Measurements from ENCODE around the gene GALK2. TPM values are rescaled to one million over a fixed set of nuclear protein-coding genes. Genes with fewer than 3 reads are reported as not detected.

GALK2 gene
- total and polyA plus RNA-seq, 2 of the 4 experiments (the other 2 are of a cell fraction) = 27.0 to 63.6 TPM

DNA sequence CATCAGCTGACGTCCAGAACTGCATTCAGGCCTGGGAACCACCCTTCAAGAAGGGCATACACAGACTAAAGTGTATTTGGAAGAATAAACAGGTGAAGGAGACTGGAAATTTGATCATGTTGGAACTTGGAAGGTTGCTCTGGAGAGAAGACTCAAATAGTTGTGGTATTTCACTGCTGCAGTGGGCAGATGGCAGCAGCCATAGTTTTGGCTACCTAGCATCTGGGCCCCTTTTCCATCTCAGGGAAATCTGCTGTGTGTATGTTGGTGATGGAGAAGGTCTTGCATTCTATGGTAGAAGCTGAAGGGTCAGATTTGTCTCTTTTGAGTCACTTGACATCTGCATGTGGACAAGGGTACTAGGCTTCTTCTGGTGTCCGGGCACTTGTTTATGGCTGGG, 138.6 kb downstream of the GALK2 start:
- peaks cover 5 to 28% of the 10 kb centered on the region in 2 experiments; a peak in 3 of 4 replicates for H3K79me1 ChIP-seq (ENCODE audit: low read depth in 1 of 2, low read length in 2 of 2)
- in situ Hi-C loops (cut with MboI; ENCODE audit: low sequenced_read_pairs) = no loop called here
- ChIA-PET POLR2A (ENCODE audit: unreplicated experiment) (no interaction called here), CTCF (interaction anchor here (0.6 kb wide), 1 partner anchor 113 kb away, joined by 3 read pairs; no protein-coding TSS in a partner anchor)
- H2BK20ac ChIP-seq (ENCODE audit: low read depth, low read length) = no peak overlapping the region
- no peak overlapping the region for H3K4me3 ChIP-seq (ENCODE audit: insufficient read depth, low read depth, low read length)
- H4K5ac ChIP-seq (ENCODE audit: low read depth, low read length) = no peak overlapping the region
- H4K8ac ChIP-seq (ENCODE audit: low read depth in 2 of 2, low read length in 2 of 2) = no peak overlapping the region
- DNase-seq (no peak), ATAC-seq (ENCODE audit: low read depth) (no peak)
- peaks cover 8% of the 10 kb centered on the region for H3K36me3 ChIP-seq (ENCODE audit: control insufficient read depth, insufficient read depth, low read length)
- H3K9me3 ChIP-seq (ENCODE audit: control insufficient read depth, insufficient read depth, low read length) = no peaks in the 10 kb centered on the region
- no peak overlapping the region for H2BK5ac ChIP-seq (ENCODE audit: low read depth, low read length, poor library complexity, severe bottlenecking)
- no peaks in the 10 kb centered on the region for H3K27me3 ChIP-seq (ENCODE audit: control insufficient read depth, insufficient read depth, low read length)
- peaks cover 9% of the 10 kb centered on the region for H3K9me1 ChIP-seq (ENCODE audit: insufficient read depth, low read length)
- no peak overlapping the region for H3K4ac ChIP-seq (ENCODE audit: low read depth, low read length)
- no peak overlapping the region for H2BK120ac ChIP-seq (ENCODE audit: low read depth, low read length)
- no peak overlapping the region for H3K4me2 ChIP-seq (ENCODE audit: low read depth, low read length)
- H2AK9ac ChIP-seq (replicated peaks; ENCODE audit: low read depth, low read length, poor library complexity) = no peak overlapping the region
- intact Hi-C loops (cut with micrococcal nuclease) = no loop called here
- H3K14ac ChIP-seq (replicated peaks; ENCODE audit: low read depth, low read length) = no peak overlapping the region
- TF ChIP-seq MAFK (IDR thresholded peaks at IDR 0.05; ENCODE audit: low read depth, low read length) (no peak), SMC3 (IDR thresholded peaks at IDR 0.05; ENCODE audit: low read depth, low read length) (no peak), NFE2L2 (IDR thresholded peaks at IDR 0.05; ENCODE audit: low read depth, low read length) (no peak), CEBPB (IDR thresholded peaks at IDR 0.05; ENCODE audit: low read depth, low read length) (no peak), POLR2A (IDR thresholded peaks at IDR 0.05; ENCODE audit: low read depth, low read length) (no peak), MXI1 (IDR thresholded peaks at IDR 0.05; ENCODE audit: borderline replicate concordance, low read depth, low read length) (no peak), BHLHE40 (IDR thresholded peaks at IDR 0.05; ENCODE audit: low read depth, low read length) (no peak), CHD1 (IDR thresholded peaks at IDR 0.05; ENCODE audit: low read depth, low read length) (no peak), RAD21 (IDR thresholded peaks at IDR 0.05; ENCODE audit: low read length) (no peak), RFX5 (IDR thresholded peaks at IDR 0.05; ENCODE audit: low read depth, low read length) (no peak), MAZ (IDR thresholded peaks at IDR 0.05; ENCODE audit: borderline replicate concordance, low read depth, low read length) (no peak), RCOR1 (IDR thresholded peaks at IDR 0.05; ENCODE audit: insufficient replicate concordance, low read length) (no peak)
- TF ChIP-seq, protein P1, sequence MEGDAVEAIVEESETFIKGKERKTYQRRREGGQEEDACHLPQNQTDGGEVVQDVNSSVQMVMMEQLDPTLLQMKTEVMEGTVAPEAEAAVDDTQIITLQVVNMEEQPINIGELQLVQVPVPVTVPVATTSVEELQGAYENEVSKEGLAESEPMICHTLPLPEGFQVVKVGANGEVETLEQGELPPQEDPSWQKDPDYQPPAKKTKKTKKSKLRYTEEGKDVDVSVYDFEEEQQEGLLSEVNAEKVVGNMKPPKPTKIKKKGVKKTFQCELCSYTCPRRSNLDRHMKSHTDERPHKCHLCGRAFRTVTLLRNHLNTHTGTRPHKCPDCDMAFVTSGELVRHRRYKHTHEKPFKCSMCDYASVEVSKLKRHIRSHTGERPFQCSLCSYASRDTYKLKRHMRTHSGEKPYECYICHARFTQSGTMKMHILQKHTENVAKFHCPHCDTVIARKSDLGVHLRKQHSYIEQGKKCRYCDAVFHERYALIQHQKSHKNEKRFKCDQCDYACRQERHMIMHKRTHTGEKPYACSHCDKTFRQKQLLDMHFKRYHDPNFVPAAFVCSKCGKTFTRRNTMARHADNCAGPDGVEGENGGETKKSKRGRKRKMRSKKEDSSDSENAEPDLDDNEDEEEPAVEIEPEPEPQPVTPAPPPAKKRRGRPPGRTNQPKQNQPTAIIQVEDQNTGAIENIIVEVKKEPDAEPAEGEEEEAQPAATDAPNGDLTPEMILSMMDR (conservative IDR thresholded peaks at IDR 0.05; ENCODE audit: low read depth, low read length) = no peak
- TF ChIP-seq, protein P2, sequence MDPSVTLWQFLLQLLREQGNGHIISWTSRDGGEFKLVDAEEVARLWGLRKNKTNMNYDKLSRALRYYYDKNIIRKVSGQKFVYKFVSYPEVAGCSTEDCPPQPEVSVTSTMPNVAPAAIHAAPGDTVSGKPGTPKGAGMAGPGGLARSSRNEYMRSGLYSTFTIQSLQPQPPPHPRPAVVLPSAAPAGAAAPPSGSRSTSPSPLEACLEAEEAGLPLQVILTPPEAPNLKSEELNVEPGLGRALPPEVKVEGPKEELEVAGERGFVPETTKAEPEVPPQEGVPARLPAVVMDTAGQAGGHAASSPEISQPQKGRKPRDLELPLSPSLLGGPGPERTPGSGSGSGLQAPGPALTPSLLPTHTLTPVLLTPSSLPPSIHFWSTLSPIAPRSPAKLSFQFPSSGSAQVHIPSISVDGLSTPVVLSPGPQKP (IDR thresholded peaks at IDR 0.05; ENCODE audit: borderline replicate concordance, low read depth, low read length) = no peak
- TF ChIP-seq, protein P3, sequence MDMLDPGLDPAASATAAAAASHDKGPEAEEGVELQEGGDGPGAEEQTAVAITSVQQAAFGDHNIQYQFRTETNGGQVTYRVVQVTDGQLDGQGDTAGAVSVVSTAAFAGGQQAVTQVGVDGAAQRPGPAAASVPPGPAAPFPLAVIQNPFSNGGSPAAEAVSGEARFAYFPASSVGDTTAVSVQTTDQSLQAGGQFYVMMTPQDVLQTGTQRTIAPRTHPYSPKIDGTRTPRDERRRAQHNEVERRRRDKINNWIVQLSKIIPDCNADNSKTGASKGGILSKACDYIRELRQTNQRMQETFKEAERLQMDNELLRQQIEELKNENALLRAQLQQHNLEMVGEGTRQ (IDR thresholded peaks at IDR 0.05; ENCODE audit: low read depth, low read length) = no peak
- no CpG with 5 or more reads among the region's 2 CpGs for WGBS, 2 experiments (ENCODE audit: extremely low coverage in 2 of 2, insufficient read length in 1 of 2)
- dilution Hi-C loops (cut with HindIII; ENCODE audit: low sequenced_read_pairs, unreplicated experiment) = no loop called here
- no peak overlapping the region for H3K23ac ChIP-seq (ENCODE audit: low read depth, low read length)
- no peak overlapping the region for H3K9ac ChIP-seq (ENCODE audit: low read depth, low read length)
- H3K27ac ChIP-seq (ENCODE audit: insufficient read depth, low read length) = no peak overlapping the region
- H2AK5ac ChIP-seq (ENCODE audit: low read depth, low read length) = no peak overlapping the region
- no peak overlapping the region for H2AFZ ChIP-seq (replicated peaks; ENCODE audit: low read length, poor library complexity)
- H3K56ac ChIP-seq (ENCODE audit: extremely low read depth, insufficient read depth, low read length) = no peak overlapping the region
- H3K4me1 ChIP-seq (ENCODE audit: control insufficient read depth, insufficient read depth, low read length) = peaks cover 4% of the 10 kb centered on the region
- no peak overlapping the region for H2BK15ac ChIP-seq (ENCODE audit: low read depth, low read length)
- no peak overlapping the region for H3K18ac ChIP-seq (ENCODE audit: low read depth, low read length)
- no peak overlapping the region for H4K91ac ChIP-seq (ENCODE audit: insufficient read depth, low read depth, low read length)
- BruUV-seq (replicated peaks) = no TSS peak
- peaks cover 4% of the 10 kb centered on the region; the same call in 1 of the 2 replicates for H4K20me1 ChIP-seq (ENCODE audit: insufficient read depth, low read length)
